DND-41 (cell line): Measurements from ENCODE around the gene SORT1.
A peak's percentile ranks its signal among the peaks of the same experiment; 100 is the strongest.
"Not testable (repeated sequence)": the region's sequence is repeated elsewhere in the genome, so short reads cannot be mapped to it uniquely, and the experiment has no call there.

Experiments
- ATAC-seq: fragments of 200-7000 bp; cut with Tn5 transposase; 3 replicates; pipeline ENCODE4 v1.9.1; 2021; ENCODE audit warnings: low read depth; ENCODE audit not compliant: insufficient read depth
- DNase-seq: peaks from one replicate; pipeline ENCODE4 v3.0.0-alpha.2; 2020
- H2AFZ ChIP-seq: 2 replicates; pipeline ENCODE4 v1.6.0; 2012; ENCODE audit warnings: low read depth, low read length
- H3K27ac ChIP-seq: 2 replicates; pipeline ENCODE4 v1.5.1; 2012; ENCODE audit warnings: low read length, inconsistent platforms
- H3K27me3 ChIP-seq: fragments of 200-600 bp; sonication (generic); 2 replicates; pipeline ENCODE4 v1.6.0; 2012; ENCODE audit warnings: low read length, mild to moderate bottlenecking, inconsistent platforms; ENCODE audit not compliant: insufficient read depth, poor library complexity
- H3K36me3 ChIP-seq: 2 replicates; pipeline ENCODE4 v1.5.1; 2012; ENCODE audit warnings: low read length, inconsistent platforms; ENCODE audit not compliant: insufficient read depth
- H3K4me1 ChIP-seq: 2 replicates; pipeline ENCODE4 v1.5.1; 2012; ENCODE audit warnings: mild to moderate bottlenecking, low read length; ENCODE audit not compliant: insufficient read depth
- H3K4me2 ChIP-seq: 2 replicates; pipeline ENCODE4 v1.6.0; 2012; ENCODE audit warnings: mild to moderate bottlenecking, moderate library complexity, low read length, inconsistent platforms; ENCODE audit not compliant: insufficient read depth
- H3K4me3 ChIP-seq, 2 experiments: fragments of 200-600 bp in 1 of 2; shearing (Covaris generic) in 1 of 2; 2 replicates each; pipeline ENCODE4 v1.5.1; 2012 to 2016; ENCODE audit warnings: inconsistent platforms in 2 of 2, low read length in 2 of 2, mild to moderate bottlenecking in 2 of 2, low read depth in 1 of 2, moderate library complexity in 1 of 2
- H3K79me2 ChIP-seq: 2 replicates; pipeline ENCODE4 v1.6.0; 2012; ENCODE audit warnings: low read length, inconsistent platforms; ENCODE audit not compliant: insufficient read depth
- H3K9ac ChIP-seq: 2 replicates; pipeline ENCODE4 v1.6.0; 2012; ENCODE audit warnings: low read depth, mild to moderate bottlenecking, inconsistent platforms, low read length, moderate library complexity
- H3K9me3 ChIP-seq: 2 replicates; pipeline ENCODE4 v1.5.1; 2012; ENCODE audit warnings: low read length, moderate library complexity, mild to moderate bottlenecking, inconsistent platforms; ENCODE audit not compliant: insufficient read depth, severe bottlenecking
- H4K20me1 ChIP-seq: 2 replicates; pipeline ENCODE4 v1.6.0; 2012; ENCODE audit warnings: low read length; ENCODE audit not compliant: insufficient read depth
- EZH2 ChIP-seq: IDR thresholded peaks from 3 replicates; pipeline ENCODE4 v1.6.1; 2012; ENCODE audit warnings: borderline replicate concordance, low read depth, mild to moderate bottlenecking, moderate library complexity, low read length, inconsistent platforms; ENCODE audit not compliant: severe bottlenecking
- TF ChIP-seq, protein P1 (sequence below): IDR thresholded peaks from 2 replicates; pipeline ENCODE4 v1.5.1; 2012; ENCODE audit warnings: borderline replicate concordance, low read length, moderate library complexity, mild to moderate bottlenecking; ENCODE audit not compliant: poor library complexity, severe bottlenecking; ENCODE audit errors: extremely low read depth

The SORT1 gene

DNA sequence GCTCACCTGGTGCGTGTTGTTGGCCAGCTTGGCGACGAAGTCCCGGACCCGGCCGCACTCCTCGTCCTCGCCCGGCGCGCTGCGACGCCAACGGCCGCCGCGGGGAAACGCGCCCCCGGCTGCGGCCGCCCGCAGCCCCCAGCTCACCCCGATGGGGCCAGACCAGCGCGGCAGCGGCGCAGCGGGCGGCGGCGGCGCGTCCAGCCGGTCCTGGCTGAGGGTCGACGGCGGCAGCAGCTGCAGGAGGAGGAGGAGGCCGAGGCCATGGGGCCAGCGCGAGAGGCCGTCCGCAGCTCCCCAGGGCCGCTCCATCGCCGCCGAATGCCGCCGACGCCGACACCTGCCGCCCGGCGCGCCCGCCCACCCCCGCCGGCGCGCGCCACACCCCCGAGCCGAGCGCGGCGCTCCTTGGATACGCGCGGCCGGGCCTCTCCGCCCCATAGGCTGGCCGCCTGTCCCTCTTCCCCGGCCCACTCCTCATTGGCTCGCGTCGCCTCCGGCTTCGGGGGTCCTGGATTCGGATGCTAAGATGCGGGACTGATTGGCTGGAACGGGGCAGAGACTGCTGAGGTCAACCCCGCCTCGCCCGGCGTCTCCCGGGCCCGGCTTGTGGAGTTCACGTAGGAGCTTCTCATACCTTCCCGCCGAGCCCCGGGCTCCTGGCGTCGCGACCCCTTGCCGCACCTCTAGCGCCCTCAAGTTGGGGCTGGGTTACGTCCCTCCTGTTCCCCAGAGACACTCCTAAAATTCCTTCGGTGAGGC, at the start of gene SORT1:
Gene SORT1 (minus strand): TSS at position 338 of the 762 bp plus-strand sequence. CDS start 26 bp downstream, at position 312.
- H3K27ac ChIP-seq, result peak within 1 kb of the TSS; percentile 71
- peak; percentile 95 for DNase-seq

DNA sequence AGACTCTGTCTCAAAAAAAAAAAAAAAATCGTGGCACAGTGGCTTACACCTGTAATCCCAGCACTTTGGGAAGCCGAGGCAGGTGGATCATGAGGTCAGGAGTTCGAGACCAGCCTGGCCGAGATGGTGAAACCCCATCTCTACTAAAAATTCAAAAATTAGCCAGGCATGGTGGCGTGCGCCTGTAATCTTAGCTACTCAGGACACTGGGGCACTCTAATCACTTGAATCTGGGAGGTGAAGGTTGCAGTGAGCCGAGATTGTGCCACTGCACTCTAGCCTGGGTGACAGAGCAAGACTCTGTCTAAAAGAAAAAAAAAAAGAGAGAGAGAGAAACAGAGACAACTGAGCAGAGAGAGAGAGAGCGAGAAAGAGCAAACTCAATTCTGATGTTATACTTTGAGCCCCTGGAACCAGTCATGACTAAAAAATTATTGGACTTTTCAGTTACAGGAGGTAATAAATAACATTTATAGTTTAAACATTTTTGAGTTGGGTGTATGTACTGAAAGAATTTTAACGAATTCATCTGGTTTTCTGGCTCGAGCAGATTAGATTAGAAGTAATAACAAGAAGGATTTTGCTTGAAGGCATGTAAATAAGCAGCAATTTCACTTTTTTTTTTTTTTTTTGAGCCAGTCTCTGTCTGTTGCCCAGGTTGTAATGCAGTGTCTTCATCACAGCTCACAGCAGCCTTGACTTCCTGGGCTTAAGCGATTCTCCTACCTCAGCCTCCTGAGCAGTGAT, 48.4 kb upstream of the SORT1 start:
- H3K27ac ChIP-seq, H3K4me2 ChIP-seq, H3K4me1 ChIP-seq, H3K36me3 ChIP-seq, H4K20me1 ChIP-seq, ATAC-seq, H3K79me2 ChIP-seq, H3K4me3 ChIP-seq, H3K9me3 ChIP-seq, H3K9ac ChIP-seq, DNase-seq, H2AFZ ChIP-seq: not testable (repeated sequence)
- peaks cover 27% of the 10 kb centered on the region for H3K27me3 ChIP-seq

More for the DNA sequence above, at the start of gene SORT1:
- H3K9ac ChIP-seq, result peak within 1 kb of the TSS; percentile 64
- peak within 1 kb of the TSS; percentile 69 for H3K4me2 ChIP-seq
- H3K27me3 ChIP-seq, result no peaks in the 10 kb centered on the region
- H3K36me3 ChIP-seq, result peaks cover 24% of the 10 kb centered on the region
- TF ChIP-seq, protein P1, sequence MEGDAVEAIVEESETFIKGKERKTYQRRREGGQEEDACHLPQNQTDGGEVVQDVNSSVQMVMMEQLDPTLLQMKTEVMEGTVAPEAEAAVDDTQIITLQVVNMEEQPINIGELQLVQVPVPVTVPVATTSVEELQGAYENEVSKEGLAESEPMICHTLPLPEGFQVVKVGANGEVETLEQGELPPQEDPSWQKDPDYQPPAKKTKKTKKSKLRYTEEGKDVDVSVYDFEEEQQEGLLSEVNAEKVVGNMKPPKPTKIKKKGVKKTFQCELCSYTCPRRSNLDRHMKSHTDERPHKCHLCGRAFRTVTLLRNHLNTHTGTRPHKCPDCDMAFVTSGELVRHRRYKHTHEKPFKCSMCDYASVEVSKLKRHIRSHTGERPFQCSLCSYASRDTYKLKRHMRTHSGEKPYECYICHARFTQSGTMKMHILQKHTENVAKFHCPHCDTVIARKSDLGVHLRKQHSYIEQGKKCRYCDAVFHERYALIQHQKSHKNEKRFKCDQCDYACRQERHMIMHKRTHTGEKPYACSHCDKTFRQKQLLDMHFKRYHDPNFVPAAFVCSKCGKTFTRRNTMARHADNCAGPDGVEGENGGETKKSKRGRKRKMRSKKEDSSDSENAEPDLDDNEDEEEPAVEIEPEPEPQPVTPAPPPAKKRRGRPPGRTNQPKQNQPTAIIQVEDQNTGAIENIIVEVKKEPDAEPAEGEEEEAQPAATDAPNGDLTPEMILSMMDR, result peak; percentile 2
- TF ChIP-seq EZH2, result no peak
- H3K9me3 ChIP-seq, result no peaks in the 10 kb centered on the region
- H2AFZ ChIP-seq, result peak within 1 kb of the TSS; percentile 82
- H3K79me2 ChIP-seq, result peaks cover 44% of the 10 kb centered on the region
- ATAC-seq, result peak; percentile 99
- H3K4me3 ChIP-seq, result peak within 1 kb of the TSS; percentile 39 to 65; a peak in 3 of 4 replicates
- peaks cover 6% of the 10 kb centered on the region; the same call in 1 of the 2 replicates for H4K20me1 ChIP-seq
- peaks cover 51% of the 10 kb centered on the region for H3K4me1 ChIP-seq

DNA sequence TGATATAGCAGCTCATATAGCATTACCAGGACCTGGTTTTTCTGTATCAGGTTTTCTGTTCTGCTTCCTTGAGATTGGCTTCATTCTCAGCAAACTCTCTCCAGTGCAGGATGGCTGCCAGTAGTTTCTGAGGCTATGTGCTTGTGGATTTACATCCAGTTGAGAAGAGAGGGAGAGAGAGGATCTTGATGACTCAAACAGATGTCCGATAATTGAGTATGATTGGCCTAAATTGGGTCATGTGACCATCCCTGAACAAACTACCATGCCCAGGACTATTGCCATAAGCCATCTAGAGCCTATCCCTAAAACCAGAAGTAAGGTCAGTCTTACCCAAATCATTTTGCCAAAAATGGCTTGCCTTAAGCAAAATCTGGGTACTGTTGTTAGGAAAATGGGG, 46.6 kb upstream of the SORT1 start:
- TF ChIP-seq EZH2, result no peak
- no peaks in the 10 kb centered on the region for H3K4me1 ChIP-seq
- DNase-seq, result no peak
- H3K9me3 ChIP-seq, result no peaks in the 10 kb centered on the region
- no peaks in the 10 kb centered on the region for H4K20me1 ChIP-seq
- H3K27me3 ChIP-seq, result peaks cover 36% of the 10 kb centered on the region
- no peak overlapping the region for H3K4me2 ChIP-seq
- H3K27ac ChIP-seq, result no peak overlapping the region
- H3K4me3 ChIP-seq, result no peak overlapping the region
- ATAC-seq, result no peak
- no peak overlapping the region for H3K9ac ChIP-seq
- H2AFZ ChIP-seq, result no peak overlapping the region
- no peaks in the 10 kb centered on the region for H3K36me3 ChIP-seq
- H3K79me2 ChIP-seq, result no peaks in the 10 kb centered on the region

DNA sequence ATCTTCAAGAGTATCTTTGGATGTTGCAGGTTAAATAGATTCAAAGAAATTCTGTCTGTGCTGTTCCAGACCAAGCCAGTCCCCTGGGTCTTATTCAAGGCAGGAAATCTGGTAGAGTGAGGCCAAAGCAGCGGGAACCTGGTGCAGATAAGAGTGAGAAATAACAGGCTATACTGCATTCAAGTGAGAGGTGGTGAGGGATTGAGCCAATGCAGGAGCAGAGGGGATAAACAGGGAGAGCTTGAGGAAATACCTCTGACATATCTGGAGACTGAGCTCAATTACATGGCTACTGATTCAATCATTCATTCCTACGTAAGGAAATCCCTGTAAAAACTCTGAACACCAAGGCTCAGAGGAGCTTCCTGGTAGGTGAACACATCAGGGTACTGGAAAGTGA, 45.8 kb upstream of the SORT1 start:
- Histone ChIP-seq H2AFZ (no peak overlapping the region), H3K9me3 (no peaks in the 10 kb centered on the region), H3K4me3 (no peak overlapping the region), H3K4me2 (no peak overlapping the region), H3K9ac (no peak overlapping the region), H3K4me1 (no peaks in the 10 kb centered on the region), H3K36me3 (no peaks in the 10 kb centered on the region), H4K20me1 (no peaks in the 10 kb centered on the region), H3K27ac (no peak overlapping the region), H3K27me3 (peaks cover 37% of the 10 kb centered on the region), H3K79me2 (no peaks in the 10 kb centered on the region)
- ATAC-seq, result no peak
- no peak for DNase-seq
- TF ChIP-seq, protein P1, result no peak
- no peak for TF ChIP-seq EZH2
